H1 (cell line): Measurements from ENCODE around the gene CREB3L1. TPM values are rescaled to one million over a fixed set of nuclear protein-coding genes. Genes with fewer than 3 reads are reported as not detected.

Experiments
- CHD1 ChIP-seq: IDR thresholded peaks from 2 replicates; pipeline ENCODE4 v1.6.1; 2012; ENCODE audit warnings: low read depth, low read length, improper control_type of control experiment
- CHD2 ChIP-seq: IDR thresholded peaks from 2 replicates; pipeline ENCODE4 v1.6.1; 2012; ENCODE audit warnings: low read length, improper control_type of control experiment
- CREB1 ChIP-seq: IDR thresholded peaks from 2 replicates; pipeline ENCODE4 v1.6.1; 2012; ENCODE audit warnings: inconsistent platforms
- GTF2F1 ChIP-seq: IDR thresholded peaks from 2 replicates; pipeline ENCODE4 v1.6.1; 2012; ENCODE audit warnings: low read depth, low read length, improper control_type of control experiment, borderline replicate concordance
- KDM1A ChIP-seq: fragments of 200-600, 300-600 bp; sonication (generic); IDR thresholded peaks from 2 replicates; pipeline ENCODE4 v1.7.1; 2016; ENCODE audit warnings: mild to moderate bottlenecking, low read length, borderline replicate concordance
- POLR2A ChIP-seq, 2 experiments: IDR thresholded peaks; 1 replicate in 1 of 2; 2 replicates in 1 of 2; pipeline ENCODE4 v1.6.1; 2011; ENCODE audit warnings: low read depth in 2 of 2, low read length in 2 of 2, mild to moderate bottlenecking in 2 of 2; ENCODE audit errors: control extremely low read depth in 1 of 2
- RAD21 ChIP-seq, 2 experiments: IDR thresholded peaks in 1 of 2; conservative IDR thresholded peaks in 1 of 2; 2 replicates each; pipeline ENCODE4 v1.6.1; 2011; ENCODE audit warnings: low read depth in 2 of 2, low read length in 2 of 2, improper control_type of control experiment in 1 of 2, inconsistent platforms in 1 of 2, mild to moderate bottlenecking in 1 of 2, moderate library complexity in 1 of 2
- RNF2 ChIP-seq: fragments of 200-900, 300-1000 bp; sonication (generic); IDR thresholded peaks from 2 replicates; pipeline ENCODE4 v1.7.1; 2016; ENCODE audit warnings: borderline replicate concordance, low read depth, mild to moderate bottlenecking, antibody characterized with exemption, low read length; ENCODE audit not compliant: poor library complexity, severe bottlenecking; ENCODE audit errors: missing control alignments
- TEAD4 ChIP-seq: IDR thresholded peaks from 2 replicates; pipeline ENCODE4 v1.6.1; 2012; ENCODE audit warnings: low read depth, low read length, inconsistent platforms, mixed read lengths
- polyA plus RNA-seq, 7 experiments: library from polyadenylated mRNA; depleted of rRNA in 3 of 7; stranded (reverse) in 5 of 7; unstranded in 2 of 7; fragments of >200 nt in 5 of 7; fragments of 200-250 nt in 2 of 7; gene quantifications; 1 replicate in 5 of 7; 2 replicates in 1 of 7; 4 replicates in 1 of 7; pipeline versions ENCODE4 v1.2.1 to v1.2.3, GENCODE V29; 2011 to 2013; ENCODE audit warnings: missing spikeins in 2 of 7, mixed read lengths in 2 of 7
- total RNA-seq: library from RNA; stranded (reverse); fragmentation: NEBNext Ultra II Directional; extraction: Animal tissue kit (Norgen Biotek cat#: 25700); gene quantifications from 2 replicates; pipeline ENCODE4 v1.2.1, GENCODE V29; 2021
- TF ChIP-seq, protein P1 (sequence below), 3 experiments: IDR thresholded peaks; 1 replicate in 2 of 3; 2 replicates in 1 of 3; pipeline versions ENCODE4 v1.5.1 to v1.6.1; 2011; ENCODE audit warnings: low read length in 3 of 3, mild to moderate bottlenecking in 3 of 3, inconsistent platforms in 2 of 3, low read depth in 1 of 3, moderate library complexity in 1 of 3; ENCODE audit not compliant: insufficient read depth in 1 of 3; ENCODE audit errors: control extremely low read depth in 1 of 3

The CREB3L1 gene
- total and polyA plus RNA-seq, 2 of the 8 experiments (the other 6 are each of a cell fraction or from before 2014, with no cell fraction given): 4.1 to 12.7 TPM

GRCh38 chr11:46333394-46333947 is 56.0 kb downstream of the CREB3L1 start (continued):
- TF ChIP-seq, protein P1, sequence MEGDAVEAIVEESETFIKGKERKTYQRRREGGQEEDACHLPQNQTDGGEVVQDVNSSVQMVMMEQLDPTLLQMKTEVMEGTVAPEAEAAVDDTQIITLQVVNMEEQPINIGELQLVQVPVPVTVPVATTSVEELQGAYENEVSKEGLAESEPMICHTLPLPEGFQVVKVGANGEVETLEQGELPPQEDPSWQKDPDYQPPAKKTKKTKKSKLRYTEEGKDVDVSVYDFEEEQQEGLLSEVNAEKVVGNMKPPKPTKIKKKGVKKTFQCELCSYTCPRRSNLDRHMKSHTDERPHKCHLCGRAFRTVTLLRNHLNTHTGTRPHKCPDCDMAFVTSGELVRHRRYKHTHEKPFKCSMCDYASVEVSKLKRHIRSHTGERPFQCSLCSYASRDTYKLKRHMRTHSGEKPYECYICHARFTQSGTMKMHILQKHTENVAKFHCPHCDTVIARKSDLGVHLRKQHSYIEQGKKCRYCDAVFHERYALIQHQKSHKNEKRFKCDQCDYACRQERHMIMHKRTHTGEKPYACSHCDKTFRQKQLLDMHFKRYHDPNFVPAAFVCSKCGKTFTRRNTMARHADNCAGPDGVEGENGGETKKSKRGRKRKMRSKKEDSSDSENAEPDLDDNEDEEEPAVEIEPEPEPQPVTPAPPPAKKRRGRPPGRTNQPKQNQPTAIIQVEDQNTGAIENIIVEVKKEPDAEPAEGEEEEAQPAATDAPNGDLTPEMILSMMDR (IDR thresholded peaks at IDR 0.05; ENCODE audit: control extremely low read depth in 1 of 3, insufficient read depth in 1 of 3, low read depth in 1 of 3, low read length in 3 of 3): no peak
- no peak for TF ChIP-seq TEAD4
- no peak for TF ChIP-seq CHD1
- TF ChIP-seq RAD21 (IDR thresholded peaks at IDR 0.05 in 1 of 2, conservative IDR thresholded peaks at IDR 0.05 in 1 of 2; ENCODE audit: low read depth in 2 of 2, low read length in 2 of 2): no peak
- no peak for TF ChIP-seq CHD2
- TF ChIP-seq CREB1: peak; percentile 83
- TF ChIP-seq GTF2F1: no peak
- no peak for TF ChIP-seq RNF2
- TF ChIP-seq POLR2A (IDR thresholded peaks at IDR 0.05; ENCODE audit: control extremely low read depth in 1 of 2, low read depth in 2 of 2, low read length in 2 of 2): no peak
- no peak for TF ChIP-seq KDM1A
